ENCODE data around the gene TP53I11. TPM values are rescaled to one million over a fixed set of nuclear protein-coding genes. Genes with fewer than 3 reads are reported as not detected.

TP53I11 gene
- total RNA-seq, 4 donors from 2014 or later, result 58.0 to 91.5 (median 70.6) TPM

- H3K27ac ChIP-seq, result no peak overlapping the region
- H3K4me1 ChIP-seq, result peaks cover 15% of the 10 kb centered on the region
- H3K36me3 ChIP-seq, result no peaks in the 10 kb centered on the region
- no peaks in the 10 kb centered on the region for H3K9me3 ChIP-seq
- no peak for TF ChIP-seq POLR2AphosphoS5 (IDR thresholded peaks at IDR 0.05)
- no peak for TF ChIP-seq CTCF (IDR thresholded peaks at IDR 0.05)
- TF ChIP-seq EP300 (IDR thresholded peaks at IDR 0.05), result no peak
- no peak for TF ChIP-seq POLR2A (IDR thresholded peaks at IDR 0.05)
- no peak overlapping the region for H3K4me3 ChIP-seq
- 76% methylated on average over 7 of the region's 13 CpGs for WGBS
- DNase-seq (ENCODE audit: low spot score in 2 of 2), result no peak
- no peaks in the 10 kb centered on the region for H3K27me3 ChIP-seq
Observed at GRCh38 chr11:44973632-44974401, 23.1 kb upstream of the TP53I11 start.

GRCh38 chr11:44972746-44973435, 22.2 kb upstream of the TP53I11 start:
- no peaks in the 10 kb centered on the region for H3K36me3 ChIP-seq
- no peak for DNase-seq (ENCODE audit: low spot score in 2 of 2)
- peaks cover 9% of the 10 kb centered on the region for H3K4me1 ChIP-seq
- H3K4me3 ChIP-seq, result no peak overlapping the region
- no peak overlapping the region for H3K27ac ChIP-seq
- no peaks in the 10 kb centered on the region for H3K9me3 ChIP-seq
- no peaks in the 10 kb centered on the region for H3K27me3 ChIP-seq
- TF ChIP-seq POLR2A (IDR thresholded peaks at IDR 0.05), result no peak
- WGBS, result 78% methylated on average over 19 of the region's 19 CpGs

DNA sequence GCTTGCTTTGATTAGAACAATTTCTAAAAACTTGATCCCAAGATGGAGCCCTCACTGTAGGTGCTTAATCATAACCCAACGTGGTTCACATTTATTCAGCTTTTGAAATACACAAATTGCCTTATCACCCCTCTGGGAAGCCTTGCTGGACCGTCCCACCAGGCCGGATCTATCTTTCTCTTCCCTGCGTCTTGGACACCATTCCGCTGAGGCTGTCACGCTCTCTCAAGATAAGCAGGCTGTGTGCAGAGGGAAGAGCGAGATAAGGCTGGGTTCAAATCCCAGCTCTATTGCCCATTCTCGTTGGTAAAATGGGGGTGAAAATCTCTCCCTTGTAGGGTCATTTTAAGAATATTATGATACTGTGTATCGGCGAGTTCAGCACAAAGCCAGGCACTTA, 20.5 kb upstream of the TP53I11 start:
- 97% methylated on average over 10 of the region's 10 CpGs for WGBS
- Histone ChIP-seq H3K9me3 (no peaks in the 10 kb centered on the region), H3K4me3 (no peak overlapping the region), H3K27me3 (no peaks in the 10 kb centered on the region), H3K36me3 (no peaks in the 10 kb centered on the region), H3K27ac (no peak overlapping the region), H3K4me1 (peaks cover 8% of the 10 kb centered on the region)
- no peak for DNase-seq (ENCODE audit: low spot score in 2 of 2)
- TF ChIP-seq CTCF (IDR thresholded peaks at IDR 0.05) (no peak), EP300 (IDR thresholded peaks at IDR 0.05) (no peak), POLR2A (IDR thresholded peaks at IDR 0.05) (no peak), POLR2AphosphoS5 (IDR thresholded peaks at IDR 0.05) (no peak)

DNA sequence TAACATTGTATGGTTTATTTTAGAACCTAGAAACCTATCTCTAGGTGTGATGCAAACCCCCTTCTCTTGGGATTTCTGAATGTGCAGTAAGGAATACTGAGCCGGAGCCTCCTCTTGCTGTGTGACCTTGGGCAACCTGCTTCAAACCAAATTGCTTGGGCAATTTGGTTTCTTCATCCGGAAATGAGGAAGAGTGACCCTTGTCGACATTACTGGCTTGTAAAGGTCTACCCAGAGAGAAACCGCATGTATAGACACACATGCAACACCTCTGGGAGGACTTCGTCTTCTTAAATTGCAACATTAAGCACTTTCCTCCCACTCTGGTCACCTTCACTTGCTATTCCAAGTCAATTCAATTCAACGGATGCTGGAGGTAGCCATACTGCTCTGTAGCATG, 19.6 kb upstream of the TP53I11 start:
- WGBS, result 81% methylated on average over 6 of the region's 6 CpGs
- no peak for TF ChIP-seq EP300 (IDR thresholded peaks at IDR 0.05)
- no peak for TF ChIP-seq POLR2A (IDR thresholded peaks at IDR 0.05)
- TF ChIP-seq POLR2AphosphoS5 (IDR thresholded peaks at IDR 0.05), result no peak
- no peak for TF ChIP-seq CTCF (IDR thresholded peaks at IDR 0.05)
- Histone ChIP-seq H3K4me1 (peaks cover 8% of the 10 kb centered on the region), H3K36me3 (no peaks in the 10 kb centered on the region), H3K9me3 (no peaks in the 10 kb centered on the region), H3K27me3 (no peaks in the 10 kb centered on the region), H3K27ac (no peak overlapping the region), H3K4me3 (no peak overlapping the region)
- no peak for DNase-seq (ENCODE audit: low spot score in 2 of 2)

DNA sequence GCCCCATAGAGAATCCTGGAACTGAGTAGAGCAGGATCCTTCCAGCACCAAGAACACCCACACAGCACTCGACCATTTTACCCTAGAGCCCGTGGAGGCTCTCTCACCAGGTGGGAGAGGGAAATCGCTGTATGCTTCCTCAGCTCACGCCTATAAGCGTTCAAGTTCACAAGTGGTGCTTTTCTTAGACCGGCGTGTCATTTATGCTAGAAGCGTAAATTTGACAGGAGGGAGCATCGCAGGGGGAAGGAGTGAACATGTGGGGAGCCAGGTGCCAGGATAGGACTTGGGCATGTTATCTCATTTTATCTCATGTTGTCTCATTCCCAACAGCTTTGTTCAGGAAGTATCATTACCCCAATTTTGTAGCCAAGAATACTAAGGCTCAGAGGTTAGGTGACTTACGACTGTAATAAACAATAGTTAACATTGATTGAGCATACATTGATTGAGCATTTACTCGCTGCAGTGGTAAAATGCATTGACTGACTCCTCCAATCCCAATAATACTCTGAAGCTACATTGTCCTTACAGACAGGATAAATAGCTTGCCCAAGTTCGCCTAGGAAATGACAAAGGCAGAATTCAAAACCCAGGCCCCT, 19.1 kb upstream of the TP53I11 start:
- 90% methylated on average over 11 of the region's 12 CpGs for WGBS
- peaks cover 8% of the 10 kb centered on the region for H3K4me1 ChIP-seq

More for the DNA sequence above, 19.1 kb upstream of the TP53I11 start:
- no peaks in the 10 kb centered on the region for H3K36me3 ChIP-seq
- no peaks in the 10 kb centered on the region for H3K9me3 ChIP-seq
- H3K4me3 ChIP-seq, result no peak overlapping the region
- no peak for TF ChIP-seq POLR2AphosphoS5 (IDR thresholded peaks at IDR 0.05)
- TF ChIP-seq CTCF (IDR thresholded peaks at IDR 0.05), result no peak
- TF ChIP-seq POLR2A (IDR thresholded peaks at IDR 0.05), result no peak
- TF ChIP-seq EP300 (IDR thresholded peaks at IDR 0.05), result no peak
- H3K27me3 ChIP-seq, result no peaks in the 10 kb centered on the region
- no peak for DNase-seq (ENCODE audit: low spot score in 2 of 2)
- H3K27ac ChIP-seq, result no peak overlapping the region

Measured in suprapubic skin (tissue), 4 donors.